ENCODE results near the gene AK1.

The AK1 gene

DNA sequence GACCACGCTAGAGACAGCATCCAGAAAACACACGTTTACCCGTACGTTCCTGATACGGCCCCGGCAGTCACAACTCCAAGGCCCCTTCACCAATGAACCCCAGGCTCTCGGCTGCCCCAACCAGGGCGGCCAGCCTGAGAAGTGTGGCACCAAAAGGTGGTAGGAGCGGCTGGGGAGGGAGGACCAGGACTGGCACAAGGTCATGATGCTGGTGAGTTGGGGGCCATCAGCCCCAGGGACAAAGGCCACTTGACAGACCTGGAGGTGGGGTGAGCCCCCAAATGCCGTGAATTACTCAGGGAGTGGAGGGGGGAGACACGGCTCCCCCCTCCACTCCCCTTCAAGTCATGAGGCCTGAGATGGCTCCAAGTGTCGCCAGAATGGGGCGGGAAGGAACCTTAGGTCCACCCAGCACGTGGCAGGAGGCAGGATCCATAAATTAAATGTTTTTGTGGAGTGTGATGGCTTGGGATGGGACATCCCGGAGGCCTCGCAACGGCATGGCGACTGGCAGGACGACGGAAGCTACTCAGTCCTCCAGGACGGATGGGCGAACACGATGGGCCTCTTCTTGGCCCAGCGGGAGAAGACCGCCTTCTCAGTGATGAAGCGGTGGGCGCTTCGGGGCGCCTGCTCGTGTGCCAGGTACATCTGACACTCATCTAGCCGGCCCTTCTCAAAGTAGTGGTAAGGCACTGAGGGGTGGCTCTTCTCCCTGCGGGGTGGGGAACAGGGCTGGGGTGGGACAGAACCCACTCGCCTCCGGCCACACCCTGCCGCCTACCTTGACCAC lies 30.6 kb upstream of the AK1 start:
- no peak for DNase-seq

DNA sequence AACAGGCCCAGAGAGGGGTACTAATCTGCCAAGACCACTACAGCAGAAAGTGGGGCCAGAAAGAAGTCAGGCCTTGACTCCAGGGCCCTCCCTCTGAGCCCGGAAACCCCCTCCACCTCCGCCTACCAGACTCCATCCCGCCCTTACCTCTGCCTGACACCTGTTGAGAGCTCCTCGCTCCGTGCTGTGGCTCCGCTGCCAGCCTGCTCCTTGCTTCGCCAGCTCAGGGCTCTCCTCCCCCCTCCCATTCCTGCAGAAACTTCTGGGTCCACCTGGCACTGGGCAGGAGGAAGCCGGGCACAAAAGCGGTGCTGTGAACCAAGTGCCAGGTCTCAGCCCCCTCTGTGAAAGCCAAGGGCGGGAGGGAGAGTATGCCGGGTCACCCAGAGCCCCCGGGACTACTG lies 28.3 kb upstream of the AK1 start:
- peak; percentile 80 for DNase-seq

DNA sequence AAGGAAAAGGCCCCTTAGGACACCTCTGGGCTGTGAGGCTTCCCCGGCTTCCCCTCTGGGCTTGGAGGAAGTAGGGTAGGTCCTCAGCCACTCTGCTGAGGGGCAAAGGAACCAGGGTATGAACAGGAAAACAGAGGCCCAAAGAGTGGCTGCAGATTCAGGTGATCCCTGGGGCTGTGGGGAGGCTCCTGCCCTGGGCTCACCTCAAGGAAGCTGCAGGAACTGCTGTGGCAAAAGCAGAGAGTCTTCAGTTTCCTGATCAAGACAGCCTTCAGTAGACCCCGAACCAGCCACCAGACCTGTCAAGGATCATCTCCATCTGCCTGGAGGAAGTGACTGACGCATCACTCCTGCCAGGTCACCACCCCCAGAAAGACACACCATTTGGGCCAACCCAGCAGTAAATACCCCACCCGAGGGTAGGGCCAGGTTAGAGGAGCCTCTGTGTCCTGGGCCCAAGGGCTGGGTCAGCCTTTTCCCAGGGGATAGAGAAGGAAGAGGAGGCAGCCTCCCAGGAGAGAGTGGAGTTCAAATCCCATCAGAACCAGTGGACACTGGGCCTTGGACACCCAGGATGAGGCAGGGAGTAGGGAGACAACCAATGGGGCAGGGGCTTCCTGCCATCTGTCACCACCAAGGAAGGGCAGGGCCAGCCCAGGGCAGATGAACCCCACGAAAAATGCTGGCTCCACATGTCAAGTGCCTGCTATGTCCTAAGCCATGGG lies 27.7 kb upstream of the AK1 start:
- peak; percentile 73 for DNase-seq

DNA sequence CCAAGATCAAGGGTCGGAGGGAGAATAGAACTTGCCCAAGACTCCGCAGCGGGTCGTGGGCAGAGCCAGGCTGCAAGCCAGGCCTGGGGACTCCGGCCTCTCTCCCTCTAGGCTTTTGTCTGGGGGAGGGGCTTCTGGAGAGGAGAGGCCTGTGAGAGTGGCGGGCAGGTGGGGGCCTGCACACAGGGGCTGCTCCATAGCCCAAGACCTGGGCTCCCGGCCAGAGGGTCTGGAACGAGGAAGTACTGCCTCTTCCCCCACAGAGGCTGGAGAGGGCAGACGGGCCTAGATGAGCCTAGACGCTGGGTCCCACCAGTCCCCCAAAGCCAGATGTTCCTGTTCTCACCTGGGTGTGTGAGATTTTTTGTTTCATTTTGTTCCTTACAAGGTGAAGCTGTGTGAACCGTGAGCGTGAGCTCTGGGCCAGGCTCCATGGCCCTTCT lies 27.1 kb upstream of the AK1 start:
- peak; percentile 19 for DNase-seq

DNA sequence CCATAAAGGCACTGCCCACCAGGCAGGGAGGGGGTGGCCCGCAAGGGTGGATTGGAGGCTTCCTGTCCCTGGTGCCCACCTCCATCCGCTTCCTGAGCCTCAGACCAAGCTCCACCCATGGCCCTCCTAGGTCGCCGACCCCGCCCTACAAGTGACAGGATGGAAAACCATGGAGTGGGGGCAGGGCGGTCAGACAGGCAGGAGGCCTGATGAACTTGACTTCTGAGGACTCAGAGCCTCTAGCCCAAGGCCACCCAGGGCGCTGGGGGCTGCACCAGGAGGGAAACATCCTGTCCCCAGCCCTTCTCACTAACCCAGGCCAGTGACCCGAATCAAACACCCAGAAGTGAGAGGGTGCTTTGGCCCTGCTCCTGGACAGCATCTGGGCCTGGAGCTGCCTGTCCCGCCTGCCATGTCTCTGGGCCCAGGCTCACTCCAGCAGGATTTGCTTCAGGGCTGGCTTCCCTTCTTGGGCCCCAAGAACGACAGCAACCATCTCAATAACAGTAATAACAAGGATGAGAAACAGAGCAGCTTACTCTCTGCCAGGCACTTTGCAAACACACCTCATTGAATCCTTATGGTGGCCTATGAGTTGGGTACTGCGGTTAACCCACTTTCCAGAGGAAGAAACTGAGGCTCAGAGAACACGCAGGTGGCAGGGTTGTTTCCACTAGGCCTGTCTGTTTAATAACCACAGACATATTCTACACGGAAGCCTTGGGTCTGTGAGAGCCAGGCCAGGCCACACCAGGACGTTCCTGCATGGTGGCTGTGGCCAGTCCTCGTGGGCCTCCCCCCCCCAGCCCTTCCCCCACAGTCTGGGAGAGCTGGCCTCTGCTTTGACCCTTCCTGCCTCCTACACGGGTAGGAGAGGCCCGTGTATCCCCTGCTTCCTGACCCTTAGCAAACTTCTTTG lies 26.3 kb upstream of the AK1 start:
- DNase-seq = peak; percentile 72

DNA sequence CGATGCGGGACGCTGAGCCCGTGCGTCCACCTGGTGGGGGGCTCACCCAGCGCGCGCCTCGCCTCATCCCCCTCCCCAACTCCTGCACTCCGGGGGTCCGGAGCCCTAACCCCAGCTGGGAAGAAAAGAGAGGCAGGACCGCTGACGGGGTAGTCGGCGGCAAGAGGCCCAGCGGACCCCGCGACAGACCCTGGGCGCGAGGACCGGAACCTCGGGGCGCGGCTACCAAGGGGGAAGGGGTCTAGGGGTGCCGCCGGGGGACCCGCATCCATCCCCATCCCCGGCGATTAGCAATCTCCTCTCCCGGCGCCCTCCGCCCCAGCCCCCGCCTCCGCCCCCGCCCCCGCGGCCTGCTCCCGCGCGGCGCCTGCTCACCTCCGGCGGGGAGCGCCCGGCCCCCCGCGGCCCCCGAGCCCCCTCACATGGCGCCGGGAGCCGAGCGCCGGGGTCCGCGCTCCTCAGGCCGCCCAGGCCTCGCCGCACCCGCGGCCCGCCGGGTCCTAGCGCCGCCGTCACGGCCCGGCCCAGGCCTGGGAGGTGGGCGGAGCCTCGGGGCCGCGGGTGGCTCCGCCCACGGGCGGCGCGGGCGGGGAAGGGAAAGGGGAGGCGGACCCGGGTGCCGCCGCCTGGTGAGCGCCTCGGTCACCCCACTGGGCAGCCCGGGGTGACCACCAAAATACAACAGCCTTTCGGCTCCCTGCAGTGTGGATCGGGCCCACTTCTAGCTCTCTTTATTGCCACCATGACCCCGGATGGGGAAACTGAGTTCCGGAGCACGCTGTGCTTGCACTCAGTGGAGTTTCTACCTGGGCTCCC lies 21.9 kb upstream of the AK1 start, which contains the start of gene ST6GALNAC6:
Gene ST6GALNAC6, minus strand, starts transcription at position 476 of the 816 bp plus-strand sequence. CDS start 1,622 bp downstream, outside the sequence.
- peak; percentile 75 for DNase-seq

DNA sequence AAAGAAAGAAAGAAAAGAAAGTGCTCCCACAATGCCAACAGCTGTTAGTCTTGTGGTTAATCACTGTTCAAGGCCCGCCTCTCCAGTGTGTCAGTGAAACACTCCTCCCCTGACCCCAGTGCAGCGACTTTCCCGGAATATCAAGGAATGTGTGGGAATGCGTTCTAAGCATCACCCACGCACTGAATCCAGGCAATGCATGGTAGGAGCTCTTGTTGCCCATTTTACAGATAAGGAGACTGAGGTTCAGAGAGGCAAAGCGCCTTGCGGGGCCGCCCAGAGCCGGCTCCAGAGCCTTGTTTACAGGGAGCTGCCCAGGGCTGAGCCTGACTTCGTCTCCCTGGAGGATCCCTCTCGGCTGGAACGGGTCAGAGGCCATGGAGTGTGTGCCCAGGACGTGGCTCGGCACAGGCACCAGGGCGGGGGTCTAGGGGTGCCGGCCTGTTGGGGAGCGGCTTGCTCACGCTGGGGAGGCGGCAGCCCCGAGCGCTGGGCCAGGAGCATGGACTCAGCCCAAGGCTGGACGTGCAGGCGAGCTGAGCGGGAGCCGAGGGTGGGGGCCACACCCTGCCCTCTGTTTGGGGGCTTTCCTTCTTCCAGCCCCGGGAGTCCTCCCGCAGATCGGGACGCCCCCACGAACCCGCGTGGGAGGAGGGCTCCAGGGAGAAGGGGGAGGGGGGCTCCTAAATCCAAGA lies 21.1 kb upstream of the AK1 start:
- no peak for DNase-seq

DNA sequence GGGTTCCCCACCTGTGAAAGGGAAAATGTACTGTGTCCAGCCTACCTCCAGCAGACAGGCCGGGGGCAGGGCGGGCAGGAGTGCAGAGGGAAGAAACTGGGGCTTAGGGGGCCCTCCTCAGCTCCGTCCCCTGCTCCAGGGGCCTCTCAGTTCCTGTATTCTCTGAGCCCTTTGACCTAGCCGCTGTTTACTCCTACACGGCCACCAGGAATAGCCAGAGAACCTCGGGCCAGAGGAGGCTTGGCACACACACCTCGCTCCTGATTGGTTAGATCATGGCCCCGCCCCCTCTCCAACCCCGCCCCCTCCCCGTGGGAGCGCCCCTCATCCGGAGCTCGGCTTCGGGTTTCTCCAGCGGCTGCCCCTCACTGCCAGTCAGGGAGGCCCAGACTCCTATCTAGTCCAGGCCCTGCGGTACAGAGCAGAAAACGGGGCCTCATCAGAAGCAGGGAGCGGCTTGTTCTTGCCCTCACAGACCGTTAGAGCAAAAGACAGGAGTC lies 19.8 kb upstream of the AK1 start:
- DNase-seq = peak; percentile 37

DNA sequence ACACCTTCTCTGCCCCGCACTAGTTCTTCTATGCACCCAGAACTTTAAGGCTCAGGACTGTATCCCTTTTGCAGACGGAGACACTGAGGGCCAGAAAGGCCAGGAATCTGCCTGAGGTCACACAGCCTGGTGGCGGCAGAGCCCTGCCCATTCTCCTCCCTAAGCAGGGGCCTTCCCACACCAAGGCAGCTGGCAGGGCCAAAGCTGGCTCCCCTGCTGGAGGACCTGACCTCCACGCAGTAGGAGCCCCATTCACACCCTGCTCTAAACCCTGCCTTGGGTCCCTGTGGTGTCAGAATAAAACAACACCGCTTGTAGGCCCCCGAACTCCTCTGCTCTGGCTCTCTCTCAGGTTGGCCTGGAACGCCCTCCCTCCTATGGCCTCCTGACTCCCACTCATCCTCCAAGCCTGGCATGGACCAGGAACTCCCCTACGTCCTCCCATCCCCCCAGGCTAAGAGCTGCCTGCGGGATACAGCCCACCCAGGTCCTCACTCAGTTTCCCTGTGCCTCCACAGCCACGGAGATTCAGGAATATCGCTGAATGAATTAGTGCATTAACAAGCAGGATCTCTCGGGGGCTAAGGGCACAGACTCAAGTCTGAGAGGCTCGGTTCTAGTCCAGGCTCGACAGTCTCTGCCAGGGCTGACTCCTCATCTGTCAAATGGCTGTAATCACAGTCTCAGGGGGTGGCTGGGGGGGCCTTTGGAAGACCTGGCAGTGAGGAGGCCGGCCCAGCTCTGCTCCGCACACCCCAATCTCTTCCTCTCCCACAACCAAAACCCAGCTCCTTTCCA lies 19.1 kb upstream of the AK1 start:
- DNase-seq = no peak

DNA sequence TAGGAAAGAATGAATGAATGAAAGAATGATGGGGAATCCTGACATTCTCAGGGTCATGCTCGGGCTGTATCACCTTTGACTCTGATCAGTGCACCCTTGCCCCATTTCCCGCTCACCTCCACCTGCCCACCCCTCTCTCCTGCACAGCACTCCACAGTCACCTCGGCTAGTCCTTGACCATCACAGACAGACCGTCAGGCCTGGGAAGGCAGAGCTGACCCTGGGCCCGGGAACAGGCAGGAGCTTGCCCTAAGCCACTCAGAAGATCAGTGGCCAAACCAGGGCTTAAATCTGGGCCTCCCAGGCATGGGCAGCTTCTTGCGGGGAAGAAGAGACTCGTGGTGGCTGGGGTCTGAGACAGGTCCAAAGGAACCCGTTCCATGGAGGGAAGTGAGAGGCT lies 18.3 kb upstream of the AK1 start:
- DNase-seq = no peak

DNA sequence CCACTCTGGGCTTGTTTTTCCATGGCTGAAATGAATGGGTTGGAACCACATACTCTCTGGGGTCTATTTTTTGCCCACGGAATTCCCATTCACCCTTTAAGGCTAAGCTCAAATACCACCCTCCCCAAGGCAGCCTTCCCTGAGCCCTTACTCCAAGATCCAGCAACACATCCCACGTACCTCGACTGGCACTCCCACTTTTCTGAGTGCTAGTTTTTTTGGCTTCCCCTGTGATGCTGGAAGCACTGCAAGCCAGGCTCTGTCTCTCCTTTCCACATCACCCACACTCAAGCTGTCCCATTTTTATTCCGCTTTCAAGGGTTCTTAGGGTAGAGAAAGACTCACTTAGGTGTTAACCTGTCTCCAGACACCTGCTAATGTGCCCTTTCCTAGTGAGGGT lies 15.9 kb upstream of the AK1 start:
- no peak for DNase-seq

DNA sequence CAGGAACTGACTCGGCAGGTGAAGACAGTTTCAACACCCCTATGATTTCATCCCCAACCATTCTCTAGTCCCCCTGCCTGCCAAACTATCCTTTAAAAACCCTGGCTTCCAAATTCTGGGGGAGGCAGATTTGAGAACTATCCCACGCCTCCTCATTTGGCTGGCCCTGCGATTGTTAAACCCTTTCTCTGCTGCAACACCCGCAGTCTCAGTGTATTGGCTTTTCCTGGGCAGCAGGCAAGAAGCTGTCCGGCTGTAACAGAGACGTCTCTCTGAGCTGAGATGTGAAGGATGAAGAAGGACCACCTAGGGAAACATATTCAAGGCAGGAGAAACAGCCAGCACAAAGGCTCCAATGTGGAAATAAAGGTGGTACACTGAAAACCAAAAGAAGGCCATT lies 15.4 kb upstream of the AK1 start:
- DNase-seq = no peak

DNA sequence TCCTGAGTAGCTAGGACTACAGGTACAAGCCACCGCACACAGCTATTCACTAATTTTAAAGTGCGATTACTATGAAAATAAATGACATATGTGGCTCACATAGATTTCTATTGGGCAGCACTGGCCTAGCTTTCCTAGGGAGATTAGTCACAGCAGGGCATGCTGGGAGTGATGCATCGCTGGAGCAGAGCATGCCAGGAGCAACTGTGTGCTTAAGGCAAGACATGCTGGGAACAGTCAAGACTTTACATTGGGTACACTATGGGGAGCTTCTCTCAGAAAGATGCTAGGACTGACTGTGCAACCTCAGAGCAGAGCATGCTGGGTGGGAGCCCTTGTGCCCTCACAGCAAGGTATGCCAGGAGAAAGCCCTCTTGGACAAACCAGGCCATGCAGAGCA lies 12.6 kb upstream of the AK1 start:
- DNase-seq = no peak

DNA sequence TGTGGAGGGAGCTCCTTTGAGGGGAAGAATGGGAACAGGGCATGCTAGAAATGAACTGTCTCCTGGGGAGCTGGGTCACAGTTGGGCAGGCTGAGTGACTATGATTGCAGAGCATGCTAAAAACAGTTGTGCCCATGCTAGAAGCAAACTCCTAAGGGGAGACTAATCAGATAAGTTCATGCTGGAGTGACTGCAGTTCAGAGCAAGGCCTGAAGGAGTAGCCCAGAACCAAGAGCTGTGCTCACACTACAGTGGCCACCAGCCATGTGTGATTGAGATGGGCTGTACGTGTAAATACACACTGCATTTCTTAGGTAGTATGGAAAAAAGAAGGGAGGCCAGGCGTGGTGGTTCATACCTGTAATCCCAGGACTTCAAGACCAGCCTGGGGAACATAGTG lies 10.3 kb upstream of the AK1 start:
- DNase-seq = no peak

DNA sequence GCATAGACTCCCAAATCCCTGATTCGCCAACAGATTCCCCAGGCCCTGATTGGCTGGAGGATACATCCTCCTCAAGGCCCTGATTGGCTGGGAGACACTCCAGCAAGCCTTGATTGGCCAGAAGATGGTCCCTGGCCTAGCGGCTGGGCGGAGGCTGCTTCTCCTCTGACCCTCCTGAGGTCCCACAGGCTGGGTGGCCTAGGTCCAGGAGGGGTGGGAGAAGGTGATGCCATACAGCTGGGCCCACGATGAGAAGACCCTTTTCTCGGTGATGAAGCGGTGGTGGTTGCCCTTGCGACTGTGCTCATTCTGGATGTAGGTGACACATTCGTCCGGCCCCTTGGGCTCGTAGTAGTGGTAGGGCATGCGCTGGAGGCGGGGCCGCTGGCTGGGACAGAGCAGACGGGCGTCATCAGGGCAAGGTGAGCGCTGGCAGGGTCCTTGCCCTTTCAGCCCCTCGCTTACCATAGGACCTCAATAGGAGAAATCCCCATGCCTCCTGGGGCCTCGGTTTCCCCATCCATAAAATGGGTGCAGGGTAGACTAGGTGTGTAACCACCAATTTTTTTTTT lies 9.0 kb upstream of the AK1 start:
- DNase-seq = no peak

DNA sequence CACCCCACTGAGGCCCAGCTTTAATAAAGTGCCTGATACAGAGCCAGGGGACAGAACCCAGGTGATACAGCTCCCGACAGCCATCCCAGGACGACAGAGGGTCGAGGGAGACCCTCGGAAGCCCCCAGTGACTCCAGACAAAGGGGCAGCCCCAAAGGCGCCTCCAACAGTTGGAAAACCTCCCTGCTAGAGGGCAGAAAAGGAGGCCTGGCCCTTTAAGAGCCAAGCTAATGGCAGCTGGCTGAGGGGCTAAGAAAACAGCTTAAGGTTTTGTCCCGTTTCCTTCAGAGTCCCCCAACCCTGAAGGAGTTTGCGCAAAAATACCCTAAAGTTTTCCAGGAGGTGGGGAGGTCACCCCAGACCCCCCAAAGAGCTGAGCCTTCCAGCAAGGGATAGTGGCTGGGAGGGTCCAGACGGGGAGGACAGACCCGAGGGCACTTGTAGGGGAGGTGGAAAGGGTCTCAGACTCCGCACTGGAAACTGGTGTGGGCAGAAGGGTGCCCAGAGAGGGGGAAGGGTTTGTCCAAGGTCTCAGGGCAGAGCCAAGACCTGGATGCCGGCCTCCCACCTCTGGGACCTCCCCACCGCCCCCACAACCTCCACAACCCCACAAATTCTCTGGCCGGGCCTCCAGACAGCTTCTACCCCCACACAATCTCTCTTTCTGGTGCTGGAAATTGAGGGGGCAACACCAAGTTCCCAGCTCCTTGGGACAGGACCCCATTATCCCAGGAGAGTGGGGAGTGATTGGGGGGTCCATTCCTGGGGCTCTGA lies 8.2 kb upstream of the AK1 start:
- no peak for DNase-seq

DNA sequence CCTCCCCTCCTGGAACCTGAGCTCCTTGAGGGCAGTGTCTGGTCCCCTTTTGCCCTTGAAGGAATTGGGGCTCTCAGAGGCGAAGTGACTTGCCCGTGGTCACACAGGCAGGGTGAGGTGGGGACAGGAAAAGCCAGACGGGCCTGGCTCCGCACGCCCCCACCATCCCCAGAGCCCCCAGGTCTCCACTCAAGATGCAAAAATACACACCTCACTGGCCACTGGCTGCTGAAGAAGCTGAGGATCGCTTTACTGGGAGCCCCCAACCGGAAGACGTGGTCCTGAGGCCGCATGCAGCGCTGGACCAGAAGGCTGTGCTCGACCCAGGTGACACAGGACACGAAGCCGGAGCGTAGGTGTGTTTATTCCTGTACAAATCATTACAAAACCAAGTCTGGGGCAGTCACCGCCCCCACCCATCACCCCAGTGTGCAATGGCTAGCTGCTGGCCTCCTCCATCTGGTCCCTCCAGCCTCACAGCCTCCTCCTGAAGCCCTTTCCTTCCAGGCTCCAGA lies 7.6 kb upstream of the AK1 start:
- DNase-seq = no peak

DNA sequence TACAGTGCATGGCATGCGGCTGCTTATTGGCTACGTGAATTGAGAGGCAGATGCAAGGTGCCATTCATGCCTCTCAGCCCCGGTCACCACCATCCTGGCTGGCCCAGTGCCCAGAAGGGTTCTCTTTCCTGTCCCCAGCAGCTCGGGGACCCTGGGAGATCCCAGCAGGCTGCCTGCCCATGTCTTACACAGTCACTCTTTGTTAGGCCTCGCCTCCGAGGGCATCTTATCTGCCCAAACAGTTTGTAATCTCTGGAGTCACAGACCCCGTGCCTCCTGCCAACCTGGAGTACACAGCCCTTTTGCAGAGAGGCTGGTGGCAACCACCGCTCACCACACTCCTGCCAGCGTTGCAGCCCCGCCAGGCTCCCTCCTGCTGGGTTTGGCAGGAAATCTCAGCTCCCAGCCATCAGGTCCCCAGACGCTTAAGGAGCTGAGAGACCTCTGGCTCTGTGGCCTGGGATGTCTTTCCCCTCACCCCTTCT lies 7.0 kb upstream of the AK1 start:
- no peak for DNase-seq

DNA sequence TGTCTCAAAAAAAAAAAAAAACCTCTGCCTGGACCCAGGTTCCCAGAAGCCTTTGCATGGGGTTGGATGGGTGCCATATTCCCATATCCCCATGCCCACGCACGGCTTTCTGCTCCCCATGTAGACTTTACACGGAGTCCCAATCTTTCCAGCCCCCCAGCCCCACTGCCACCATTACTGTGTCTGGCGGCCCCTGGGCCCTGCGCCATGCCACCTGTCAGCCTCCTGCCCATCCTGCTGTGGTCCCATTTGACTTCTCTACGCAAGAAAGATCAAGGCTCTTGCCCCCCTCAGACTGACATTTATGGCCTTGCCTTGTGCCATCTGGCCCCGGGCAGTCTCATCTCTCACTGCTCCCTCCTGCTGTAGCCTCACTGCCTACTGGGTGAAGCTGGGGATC lies 6.5 kb upstream of the AK1 start:
- no peak for DNase-seq
